GM18498 (cell line): Measurements from ENCODE around the gene FICD.
A peak's percentile ranks its signal among the peaks of the same experiment; 100 is the strongest.
"Not testable (repeated sequence)": the region's sequence is repeated elsewhere in the genome, so short reads cannot be mapped to it uniquely, and the experiment has no call there.

ENCODE experiments used
- ATAC-seq: cut with Tn5 transposase; IDR thresholded peaks from one replicate; pipeline ENCODE4 v1.9.1; 2021; ENCODE audit warnings: mild to moderate bottlenecking, moderate library complexity; ENCODE audit not compliant: unreplicated experiment

The FICD gene

DNA sequence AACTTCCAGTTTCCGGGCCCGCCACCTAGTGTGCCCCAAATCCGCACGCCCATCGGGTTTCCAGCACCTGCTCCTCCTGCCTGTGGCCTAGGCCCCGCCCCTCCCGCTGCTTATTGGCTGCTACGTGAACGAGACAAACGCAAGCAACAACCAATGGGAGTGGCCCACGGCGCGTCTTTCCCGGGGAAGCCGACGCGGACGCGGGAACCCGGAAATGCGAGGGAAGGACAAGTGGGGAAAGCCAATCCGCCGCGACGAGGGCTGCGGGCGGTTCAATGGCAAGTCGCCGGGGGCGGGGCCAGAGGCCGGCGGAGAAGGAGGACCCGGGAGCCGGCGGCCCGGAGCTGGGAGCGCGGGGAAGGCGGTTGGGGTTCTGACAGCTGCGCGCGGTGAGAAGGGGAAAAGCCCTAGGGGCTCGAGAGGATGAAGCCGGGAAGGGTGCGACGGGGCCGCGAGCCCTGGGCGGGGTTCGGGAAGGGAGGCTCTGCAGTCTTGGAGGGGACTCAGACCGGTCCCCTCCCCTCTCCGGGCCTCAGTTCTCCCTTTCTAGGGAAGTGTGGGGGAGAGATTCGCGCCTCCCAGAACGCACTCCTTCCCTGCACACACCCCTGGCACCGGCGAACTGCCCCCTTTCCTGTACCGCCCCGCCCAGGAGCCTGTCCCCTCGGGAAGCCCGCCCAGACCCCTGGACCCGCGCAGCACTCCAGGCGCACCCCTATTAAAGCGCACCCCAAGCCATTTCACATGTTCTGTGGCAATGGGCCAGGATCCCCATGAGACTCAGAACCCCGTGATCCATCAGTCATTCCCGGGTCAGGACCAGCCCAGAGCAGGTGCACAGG is at the start of gene FICD:
Gene FICD, plus strand, starts transcription at position 305 of the 842 bp plus-strand sequence. CDS start 1,696 bp downstream, outside the sequence.
- peak; percentile 91 for ATAC-seq

DNA sequence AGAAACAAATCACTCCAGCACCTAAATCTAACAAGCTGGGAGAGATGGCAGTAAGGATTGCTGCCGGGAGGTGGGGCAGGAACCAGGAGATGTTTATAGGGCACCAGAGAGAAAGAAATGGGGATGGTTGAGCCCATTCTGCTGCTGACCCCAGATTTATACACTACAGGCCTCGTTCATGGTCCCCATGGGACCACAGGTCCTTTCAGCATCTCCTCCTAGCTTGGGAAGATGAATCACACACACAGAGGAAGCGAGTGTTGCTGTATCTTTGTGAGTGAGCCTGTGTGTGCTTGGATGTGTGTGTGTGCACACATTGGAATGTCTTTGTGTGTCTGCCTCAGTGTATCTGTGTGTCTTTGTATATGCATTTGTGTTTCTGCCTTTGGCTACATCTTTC is 49.7 kb upstream of the FICD start:
- no peak for ATAC-seq

DNA sequence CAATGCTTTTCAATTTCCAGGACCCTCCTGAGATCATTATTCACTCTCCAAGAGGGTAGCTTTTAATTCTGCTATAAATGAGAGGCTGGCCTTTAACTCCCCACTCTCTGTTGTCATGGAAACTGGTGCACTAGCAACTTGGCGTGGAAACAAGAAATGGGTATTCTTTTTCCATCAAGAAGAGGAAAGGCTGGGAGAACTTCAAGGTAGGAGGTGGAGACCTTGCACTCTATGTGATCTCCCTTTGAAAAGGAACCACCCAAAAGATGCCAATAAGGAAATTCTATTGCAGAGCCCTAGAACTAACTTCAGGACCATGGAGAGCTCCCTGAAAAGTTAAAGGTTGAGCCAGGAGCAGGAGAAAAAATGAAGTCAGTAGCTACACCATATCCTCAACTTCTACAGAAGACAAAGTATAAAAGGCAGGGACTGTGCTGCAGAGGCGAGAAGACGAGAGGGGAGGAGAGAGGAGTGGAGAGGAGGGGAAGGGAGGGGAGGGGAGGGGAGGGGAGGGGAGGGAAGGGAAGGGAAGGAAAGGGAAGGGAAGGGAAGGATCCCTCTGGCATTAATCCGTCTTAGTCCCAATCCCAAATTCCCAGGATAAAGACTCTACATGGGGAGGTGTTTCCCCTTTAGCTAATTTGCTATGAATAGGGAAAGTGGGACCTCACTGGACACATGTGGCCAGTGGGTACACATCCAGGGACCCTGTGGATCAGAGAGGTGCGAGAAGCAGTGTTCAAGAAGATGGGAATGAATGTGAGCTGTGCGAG is 46.7 kb upstream of the FICD start:
- ATAC-seq = no peak

DNA sequence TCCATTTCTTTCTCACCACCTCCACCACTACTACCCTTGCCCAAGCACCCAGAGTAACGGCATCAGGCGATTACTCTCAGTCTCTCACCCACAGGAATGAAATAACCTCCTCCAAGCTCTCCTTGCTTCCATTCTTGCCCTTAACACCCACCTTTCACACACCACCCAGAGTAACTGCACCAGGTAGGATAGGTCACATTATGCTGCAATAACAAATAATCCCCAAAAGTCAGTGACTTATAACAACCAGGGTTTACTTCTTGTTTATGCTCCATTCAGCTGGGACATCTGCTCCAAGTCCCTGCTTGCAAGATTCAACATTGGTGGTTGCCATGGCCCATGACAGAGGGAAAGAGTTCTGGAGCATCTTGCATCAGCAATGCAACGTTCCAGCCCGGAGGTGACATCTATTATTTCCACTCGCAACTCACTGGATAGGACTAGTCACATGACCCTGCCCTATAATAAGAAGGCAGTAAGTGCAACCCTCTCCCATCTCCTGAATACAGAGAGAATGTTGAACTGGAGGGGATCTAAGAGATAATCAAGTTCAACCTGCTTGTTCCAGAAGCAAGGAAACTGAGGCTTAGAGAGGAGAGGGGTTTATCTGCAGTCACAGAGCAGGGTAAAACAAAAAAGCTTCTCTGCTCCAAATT is 41.5 kb upstream of the FICD start:
- no peak for ATAC-seq

DNA sequence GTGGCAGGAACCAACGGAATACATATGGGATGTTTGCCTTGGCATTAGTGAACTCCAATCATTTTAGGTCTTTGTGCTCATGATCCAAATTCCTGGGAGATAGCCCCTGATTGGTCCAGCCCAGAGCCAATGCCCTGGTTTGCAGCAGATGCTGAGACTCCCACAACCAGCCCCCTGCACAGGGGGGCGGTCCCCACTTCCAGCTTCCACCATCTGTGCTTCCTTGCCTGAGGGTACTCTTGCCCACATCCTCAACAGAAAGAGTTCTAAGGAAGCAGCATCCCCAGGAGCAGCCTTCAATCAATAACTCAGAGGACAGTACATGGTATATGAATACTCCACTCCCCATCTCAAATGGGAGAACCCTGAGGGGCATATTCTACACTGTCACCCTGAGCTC is 39.7 kb upstream of the FICD start:
- ATAC-seq = no peak

DNA sequence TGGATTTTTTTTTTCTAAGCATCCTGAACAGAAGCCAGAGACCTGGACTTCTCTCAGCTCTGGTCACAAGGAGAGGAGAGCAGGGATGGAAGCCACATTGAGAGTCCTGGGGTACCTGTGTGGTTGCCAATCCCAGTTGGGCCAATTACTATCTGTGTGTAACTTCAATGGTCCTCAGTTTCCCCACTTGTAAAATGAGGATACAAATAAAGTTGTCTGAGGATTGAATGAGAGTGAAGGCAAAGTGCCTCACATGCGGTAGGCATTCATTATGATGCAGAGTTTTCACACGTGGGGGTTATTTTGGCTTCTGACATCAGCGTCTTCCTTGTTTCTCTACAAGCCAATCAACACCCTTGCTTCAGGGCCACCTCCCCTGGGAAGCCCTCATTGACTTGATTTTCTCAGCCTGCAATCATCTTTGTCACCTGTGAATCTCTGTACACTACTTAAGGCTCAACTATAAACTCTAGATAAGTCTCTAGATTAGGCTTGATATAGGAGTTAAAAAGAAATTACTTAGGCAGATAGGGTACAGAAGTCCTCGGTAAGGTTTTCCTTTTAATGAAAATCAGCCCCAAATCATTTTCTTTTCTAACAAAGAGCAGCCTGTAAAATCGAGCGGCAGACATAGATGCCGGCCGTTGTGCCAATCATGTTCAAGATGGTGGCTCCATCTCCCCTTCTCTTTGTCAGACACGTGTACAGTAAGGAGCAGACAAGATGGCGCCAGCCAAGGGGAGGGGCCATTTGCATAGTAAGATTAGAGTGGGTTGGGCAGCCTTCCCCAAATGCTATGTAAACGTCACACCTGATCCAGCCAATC is 37.8 kb upstream of the FICD start:
- no peak for ATAC-seq

DNA sequence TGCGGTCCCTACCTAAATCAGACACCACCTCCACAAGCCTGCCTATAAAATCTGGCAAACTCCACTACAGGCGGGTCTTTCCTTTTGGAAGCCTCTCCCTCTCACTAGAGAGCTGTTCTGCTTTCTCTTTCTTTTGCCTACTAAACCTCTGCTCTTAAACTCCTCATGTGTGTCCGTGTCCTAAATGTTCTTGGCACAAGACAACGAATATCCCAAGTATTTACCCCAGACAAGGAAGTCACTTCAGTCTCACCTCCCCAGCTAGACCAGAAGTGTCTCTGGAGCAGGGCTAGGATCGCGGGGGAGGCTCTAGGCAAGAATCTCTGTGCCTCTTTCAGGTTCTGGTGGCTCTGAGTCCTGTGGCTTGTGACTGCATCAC is 37.2 kb upstream of the FICD start:
- no peak for ATAC-seq

DNA sequence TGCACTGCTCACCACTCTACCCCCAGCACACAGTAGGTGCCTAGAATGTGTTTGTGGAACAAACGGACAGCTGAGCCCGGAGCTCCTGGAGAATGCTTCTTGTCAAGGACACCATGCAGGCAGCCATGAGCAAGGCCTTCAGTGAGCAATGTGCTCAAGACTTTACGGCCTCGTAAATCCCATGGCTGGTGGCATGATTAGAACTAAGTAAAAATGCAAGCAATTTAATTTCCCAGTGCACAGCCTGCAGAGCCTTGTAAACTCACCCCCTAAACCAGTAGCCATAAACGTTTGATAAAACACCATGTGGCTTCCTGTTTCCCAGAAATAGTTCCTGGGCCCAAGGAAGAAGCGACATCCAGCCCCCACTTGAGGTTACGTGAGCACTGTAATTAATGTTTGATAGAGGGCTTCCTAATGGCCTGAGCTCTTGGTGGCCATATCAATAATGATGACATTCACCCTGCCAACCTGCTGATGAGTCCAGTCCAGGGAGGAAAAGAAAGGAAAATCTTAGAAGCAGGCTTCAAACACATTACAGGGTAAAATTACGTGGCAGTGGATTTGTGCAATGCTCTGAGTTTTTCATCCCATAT is 36.4 kb upstream of the FICD start:
- no peak for ATAC-seq

DNA sequence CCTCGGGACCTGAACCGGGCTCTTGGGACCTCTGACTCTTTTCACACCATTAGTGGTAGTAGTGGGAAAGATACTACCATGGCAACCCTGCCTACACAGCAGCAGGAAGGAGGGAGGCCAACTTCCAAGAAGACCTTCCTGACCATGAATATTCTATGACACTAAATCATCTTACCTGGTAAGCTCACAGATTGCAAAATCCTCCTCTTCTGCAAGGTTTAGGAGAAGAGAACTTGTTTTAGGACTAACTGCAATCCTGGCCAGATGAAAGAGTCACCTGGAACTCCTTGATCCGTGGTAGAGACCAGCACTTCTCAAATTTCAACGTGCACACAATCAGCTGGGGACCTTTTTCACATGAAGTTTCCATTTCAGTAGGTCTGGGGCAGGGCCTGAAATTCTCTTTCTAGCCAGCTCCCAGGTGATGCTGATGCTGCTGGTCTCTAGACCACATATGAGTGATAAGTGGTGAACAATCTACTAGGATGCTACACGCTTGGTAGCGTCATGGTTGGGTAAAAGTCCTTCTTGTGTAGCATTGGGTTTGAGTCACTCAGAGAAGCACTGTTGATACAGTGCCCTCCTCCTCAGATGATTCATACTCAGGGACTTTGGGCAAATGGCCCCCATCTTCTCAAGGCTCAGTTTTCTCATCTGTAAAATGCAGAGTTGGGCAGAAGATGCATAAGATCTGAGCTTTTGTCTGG is 35.6 kb upstream of the FICD start:
- ATAC-seq = no peak

DNA sequence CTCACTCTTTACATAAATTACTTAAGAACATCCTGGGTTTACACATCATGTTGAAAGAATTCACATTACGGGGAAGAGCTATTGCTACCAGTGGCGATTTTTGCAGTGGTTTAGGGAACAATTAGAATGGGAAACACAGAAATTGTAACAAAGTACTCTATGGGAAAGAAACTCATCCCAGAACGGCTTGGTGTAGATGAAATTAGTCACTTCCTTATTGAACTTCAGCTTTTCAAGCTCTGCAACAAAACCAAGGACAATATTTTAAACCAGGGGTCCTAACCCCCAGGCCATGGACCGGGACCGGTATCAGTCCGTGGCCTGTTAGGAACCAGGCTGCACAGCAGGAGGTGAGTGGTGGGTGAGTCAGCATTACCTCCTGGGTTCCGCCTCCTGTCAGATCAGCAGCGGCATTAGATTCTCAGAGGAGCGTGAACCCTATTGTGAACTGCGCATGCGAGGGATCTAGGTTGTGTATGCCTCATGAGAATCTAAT is 32.3 kb upstream of the FICD start:
- no peak for ATAC-seq

DNA sequence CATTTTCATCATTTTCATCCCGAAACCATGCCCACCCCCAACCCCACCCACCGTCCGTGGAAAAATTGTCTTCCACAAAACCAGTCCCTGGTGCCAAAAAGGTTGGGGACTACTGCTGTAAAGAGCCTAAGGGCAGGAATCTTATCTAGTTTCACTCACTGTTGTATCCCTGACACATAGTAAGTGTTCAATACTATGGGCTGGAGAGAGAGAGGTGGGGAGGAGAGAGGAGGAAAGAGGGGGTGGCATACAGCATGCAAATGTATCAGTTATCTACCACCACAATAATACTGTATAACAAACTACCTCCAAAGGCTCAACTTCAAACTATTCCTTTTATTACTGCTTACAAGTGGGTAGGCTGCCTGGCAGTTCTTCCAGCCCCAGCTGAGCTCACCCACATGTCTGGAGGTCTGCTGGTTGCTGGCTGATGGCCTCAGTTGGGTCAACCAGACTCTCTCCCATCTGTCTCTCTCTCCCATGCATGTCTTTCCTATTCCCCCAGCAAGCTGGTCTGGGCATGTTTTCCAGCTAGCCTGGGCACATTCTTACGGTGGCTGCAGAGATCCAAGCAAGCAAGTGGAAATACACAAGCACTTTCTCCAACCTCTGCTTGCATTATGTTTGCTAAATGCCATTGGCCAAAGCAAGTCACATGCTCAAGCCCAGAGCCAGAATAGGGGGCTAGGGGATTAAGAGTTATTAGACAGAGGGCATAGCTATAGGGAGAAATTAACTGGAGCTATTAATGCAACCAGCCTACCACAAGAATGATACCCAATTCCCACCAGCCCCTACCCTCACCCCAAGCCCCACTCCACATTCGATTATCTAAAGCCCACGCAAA is 31.6 kb upstream of the FICD start:
- no peak for ATAC-seq

DNA sequence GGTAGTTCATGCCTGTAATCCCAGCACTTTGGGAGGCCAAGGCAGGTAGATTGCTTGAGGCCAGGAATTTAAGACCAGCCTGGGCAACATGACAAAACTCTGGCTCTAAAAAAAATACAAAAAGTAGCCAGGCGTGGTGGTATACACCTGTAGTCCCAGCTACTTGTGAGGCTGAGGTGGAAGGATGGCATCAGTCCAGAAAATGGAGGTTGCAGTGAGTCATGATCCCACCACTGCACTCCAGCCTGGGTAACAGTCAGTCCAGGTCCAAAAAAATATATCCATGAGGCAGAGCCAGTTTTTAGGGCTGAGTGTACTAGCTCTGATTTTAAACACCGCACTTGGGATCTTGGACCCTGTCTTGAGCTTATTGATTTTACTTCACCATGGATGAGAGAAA is 30.6 kb upstream of the FICD start:
- ATAC-seq = no peak

DNA sequence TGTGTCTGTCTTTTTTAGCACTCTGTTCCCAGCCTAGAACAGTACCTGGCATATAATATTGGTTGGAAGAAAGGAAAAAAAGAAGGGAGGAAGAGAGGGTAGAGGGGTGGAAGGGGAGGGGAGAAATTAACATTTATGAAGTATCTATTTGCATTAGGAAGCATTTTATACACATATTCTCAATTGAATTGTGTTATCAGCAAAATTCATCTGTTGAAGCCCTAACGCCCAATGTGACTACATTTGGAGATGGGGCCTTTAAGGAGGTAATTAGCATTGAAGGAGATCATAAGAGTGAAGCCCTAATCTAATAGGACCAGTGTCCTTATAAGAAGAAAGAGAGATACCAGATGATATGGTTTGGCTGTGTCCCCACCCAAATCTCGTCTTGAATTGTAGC is 30.2 kb upstream of the FICD start:
- ATAC-seq = no peak

DNA sequence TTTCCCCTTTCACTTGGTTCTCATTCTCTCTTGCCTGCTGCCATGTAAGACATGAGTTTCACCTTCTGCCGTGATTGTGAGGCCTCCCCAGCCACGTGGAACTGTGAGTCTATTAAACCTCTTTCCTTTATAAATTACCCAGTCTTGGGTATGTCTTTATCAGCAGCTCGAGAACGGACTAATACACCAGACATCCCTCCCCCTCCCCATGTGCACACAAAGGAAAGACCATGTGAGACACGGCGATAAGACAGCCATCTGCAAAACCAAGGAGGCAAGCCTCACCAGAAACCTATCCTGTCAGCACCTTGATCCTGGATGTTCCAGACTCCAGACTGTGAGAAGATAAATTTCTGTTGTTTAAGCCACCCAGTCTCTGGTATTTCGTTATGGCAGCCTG is 29.7 kb upstream of the FICD start:
- not testable (repeated sequence) for ATAC-seq

DNA sequence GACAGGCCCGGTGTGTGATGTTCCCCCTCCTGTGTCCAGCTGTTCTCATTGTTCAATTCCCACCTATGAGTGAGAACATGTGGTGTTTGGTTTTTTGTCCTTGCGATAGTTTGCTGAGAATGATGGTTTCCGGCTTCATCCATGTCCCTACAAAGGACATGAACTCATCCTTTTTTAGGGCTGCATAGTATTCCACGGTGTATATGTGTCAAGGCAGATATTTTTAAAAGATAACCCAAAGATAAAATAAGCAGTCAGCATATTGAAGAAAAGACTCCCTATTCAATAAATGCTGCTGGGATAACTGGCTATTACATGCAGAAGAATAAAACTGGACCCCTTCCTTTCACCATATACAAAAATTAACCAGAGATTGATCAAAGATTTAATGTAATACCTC is 28.0 kb upstream of the FICD start:
- ATAC-seq = not testable (repeated sequence)

DNA sequence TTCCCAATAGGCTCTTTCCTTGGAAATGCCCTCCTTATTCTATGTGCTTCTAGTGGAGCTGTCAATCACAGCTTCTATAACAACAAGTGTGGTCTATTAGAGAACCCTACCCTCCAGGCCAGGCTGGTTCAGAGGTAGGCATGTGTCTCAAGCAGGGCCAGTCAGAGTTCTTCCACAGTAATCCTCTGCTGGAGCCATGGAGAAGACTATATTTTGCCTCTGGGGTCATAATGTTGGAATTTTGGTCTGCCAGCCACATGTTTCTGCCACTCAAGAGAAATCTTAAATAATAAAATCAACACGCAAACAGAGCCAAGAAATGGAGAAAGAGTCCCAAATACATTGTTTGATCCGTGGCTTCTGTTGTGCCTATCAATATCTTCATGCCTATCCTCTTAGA is 23.8 kb upstream of the FICD start:
- no peak for ATAC-seq

DNA sequence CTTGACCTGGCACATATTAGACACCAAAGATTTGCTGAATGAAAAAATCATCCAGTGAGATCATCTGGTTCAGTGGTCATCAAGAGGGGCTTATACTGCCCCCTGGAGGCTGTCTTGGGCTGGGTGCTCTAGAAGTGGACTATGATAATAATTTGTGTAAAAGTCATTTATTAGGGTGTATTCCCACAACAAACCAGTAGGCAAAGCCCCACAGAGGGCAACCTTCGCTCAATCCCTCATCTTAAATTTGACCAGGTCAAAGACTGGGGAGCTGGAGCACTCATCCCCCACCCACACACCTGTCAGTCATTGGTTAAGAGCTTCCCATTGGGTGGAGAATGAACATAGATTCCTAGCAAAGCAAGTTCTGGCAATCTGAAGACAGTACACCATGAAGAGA is 20.0 kb upstream of the FICD start:
- no peak for ATAC-seq

DNA sequence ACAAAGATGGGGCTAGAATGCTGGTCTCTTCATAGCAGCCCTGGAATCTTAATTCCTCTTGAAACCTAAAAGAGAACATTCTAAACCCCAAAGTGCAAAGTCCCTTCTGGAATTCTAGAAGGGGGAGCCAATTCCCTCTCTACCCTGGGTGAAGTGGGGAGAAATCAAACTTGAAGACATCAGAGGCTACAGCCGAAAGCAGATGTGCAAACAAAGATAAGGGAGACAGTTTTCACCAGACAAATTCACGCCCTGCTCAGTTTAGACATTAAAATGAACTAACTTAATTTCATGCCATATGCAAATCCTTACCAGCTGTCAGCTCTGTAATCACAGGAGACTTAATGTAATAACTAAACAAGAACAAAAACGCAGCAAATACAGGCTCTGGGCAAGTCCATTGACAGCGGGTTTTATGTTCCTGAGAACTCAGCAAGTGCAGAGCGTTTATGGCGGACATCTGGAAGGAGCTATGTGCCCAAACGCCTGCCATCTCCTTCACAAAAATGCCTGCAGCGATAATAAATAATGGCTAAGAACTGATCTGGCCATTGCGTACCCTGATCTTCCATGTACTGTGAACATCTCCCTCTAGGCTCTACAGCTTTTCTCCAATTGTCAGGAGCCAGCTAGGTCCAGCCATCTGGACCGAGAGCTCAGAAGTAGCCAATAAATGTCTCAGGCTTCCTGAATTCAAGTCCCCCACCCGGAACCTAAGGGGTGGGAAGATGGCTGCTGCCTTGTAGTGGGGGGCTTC is 19.1 kb upstream of the FICD start:
- ATAC-seq = no peak
